Measurements from ENCODE around the gene CHST7. TPM values are rescaled to one million over a fixed set of nuclear protein-coding genes. Genes with fewer than 3 reads are reported as not detected.

CHST7 gene
- total RNA-seq, 2 donors from 2014 or later: 2.5 to 3.1 TPM

GRCh38 chrX:46597208-46597607 lies 23.6 kb downstream of the CHST7 start:
- no peak for ATAC-seq
- intact Hi-C loops (cut with DNase I, micrococcal nuclease): no loop called here
- no peak for DNase-seq

GRCh38 chrX:46597771-46598170 lies 24.2 kb downstream of the CHST7 start:
- intact Hi-C loops (cut with DNase I, micrococcal nuclease): no loop called here
- ATAC-seq (no peak), DNase-seq (no peak)

GRCh38 chrX:46599051-46599560 lies 25.5 kb downstream of the CHST7 start:
- intact Hi-C loops (cut with DNase I, micrococcal nuclease): no loop called here
- DNase-seq: no peak
- no peak for ATAC-seq

GRCh38 chrX:46601283-46601682 lies 27.7 kb downstream of the CHST7 start:
- no peak for ATAC-seq
- intact Hi-C loops (cut with DNase I, micrococcal nuclease): no loop called here
- no peak for DNase-seq

- DNase-seq: no peak
- no peak for ATAC-seq
- intact Hi-C loops (cut with DNase I, micrococcal nuclease): no loop called here
Measured at GRCh38 chrX:46602468-46603102, 29.0 kb downstream of the CHST7 start.

GRCh38 chrX:46607916-46608315 lies 34.4 kb downstream of the CHST7 start:
- ATAC-seq: no peak
- intact Hi-C loops (cut with DNase I, micrococcal nuclease): no loop called here
- DNase-seq: no peak

- DNase-seq: no peak
- intact Hi-C loops (cut with DNase I, micrococcal nuclease): no loop called here
- ATAC-seq: no peak
Measured at GRCh38 chrX:46610070-46610658, 36.6 kb downstream of the CHST7 start.

GRCh38 chrX:46611658-46612362 lies 38.2 kb downstream of the CHST7 start:
- ATAC-seq (no peak), DNase-seq (no peak)
- intact Hi-C loops (cut with DNase I, micrococcal nuclease): no loop called here

GRCh38 chrX:46617906-46618305 lies 44.3 kb downstream of the CHST7 start:
- ATAC-seq (no peak), DNase-seq (no peak)
- intact Hi-C loops (cut with DNase I, micrococcal nuclease): no loop called here

- intact Hi-C loops (cut with DNase I, micrococcal nuclease): no loop called here
- DNase-seq (no peak), ATAC-seq (no peak)
Measured at GRCh38 chrX:46618947-46619346, 45.4 kb downstream of the CHST7 start.

- ATAC-seq (no peak), DNase-seq (no peak)
- intact Hi-C loops (cut with DNase I, micrococcal nuclease): no loop called here
Measured at GRCh38 chrX:46620505-46620904, 46.9 kb downstream of the CHST7 start.

- ATAC-seq: no peak
- intact Hi-C loops (cut with DNase I, micrococcal nuclease): no loop called here
- DNase-seq: no peak
Measured at GRCh38 chrX:46621572-46621971, 48.0 kb downstream of the CHST7 start.

GRCh38 chrX:46624090-46624786 lies 50.7 kb downstream of the CHST7 start:
- intact Hi-C loops (cut with DNase I, micrococcal nuclease): no loop called here

GRCh38 chrX:46626566-46626965 lies 53.0 kb downstream of the CHST7 start:
- ATAC-seq: no peak
- DNase-seq: no peak
- intact Hi-C loops (cut with DNase I, micrococcal nuclease): no loop called here

More at GRCh38 chrX:46624090-46624786, 50.7 kb downstream of the CHST7 start:
- ATAC-seq (no peak), DNase-seq (no peak)

- no peak for ATAC-seq
- no peak for DNase-seq
- intact Hi-C loops (cut with DNase I, micrococcal nuclease): no loop called here
Measured at GRCh38 chrX:46627062-46627461, 53.5 kb downstream of the CHST7 start.

- DNase-seq (no peak), ATAC-seq (no peak)
- intact Hi-C loops (cut with DNase I, micrococcal nuclease): no loop called here
Measured at GRCh38 chrX:46627711-46628419, 54.3 kb downstream of the CHST7 start.

- intact Hi-C loops (cut with DNase I, micrococcal nuclease): no loop called here
- no peak for DNase-seq
- no peak for ATAC-seq
Measured at GRCh38 chrX:46628460-46629371, 55.2 kb downstream of the CHST7 start.

- DNase-seq (no peak), ATAC-seq (no peak)
- intact Hi-C loops (cut with DNase I, micrococcal nuclease): no loop called here
Measured at GRCh38 chrX:46630141-46630540, 56.6 kb downstream of the CHST7 start.
